Neural crest cell (in vitro differentiated cells): ENCODE data around the gene PDCD11. TPM values are rescaled to one million over a fixed set of nuclear protein-coding genes. Genes with fewer than 3 reads are reported as not detected.
"Not testable (repeated sequence)": the region's sequence is repeated elsewhere in the genome, so short reads cannot be mapped to it uniquely, and the experiment has no call there.

Source experiments
- DNase-seq: peaks from one replicate; pipeline ENCODE4 v3.0.0; 2021; ENCODE audit warnings: low read depth, mixed read lengths, low spot score
- H3K27ac Mint-ChIP-seq: one replicate; pipeline ENCODE4 v1.8.0; 2021; ENCODE audit warnings: mild to moderate bottlenecking, mixed read lengths; ENCODE audit not compliant: unreplicated experiment
- H3K27me3 Mint-ChIP-seq: 2 replicates; pipeline ENCODE4 v1.8.0; 2021; ENCODE audit warnings: low read depth, mild to moderate bottlenecking, mixed read lengths
- H3K36me3 Mint-ChIP-seq: 2 replicates; pipeline ENCODE4 v1.8.0; 2021; ENCODE audit warnings: low read depth, mild to moderate bottlenecking, mixed read lengths
- H3K4me1 Mint-ChIP-seq: 2 replicates; pipeline ENCODE4 v1.8.0; 2021; ENCODE audit warnings: mixed read lengths
- H3K4me3 Mint-ChIP-seq: one replicate; pipeline ENCODE4 v1.8.0; 2021; ENCODE audit warnings: mild to moderate bottlenecking, mixed read lengths
- H3K9me3 Mint-ChIP-seq: 2 replicates; pipeline ENCODE4 v1.8.0; 2021; ENCODE audit warnings: mixed read lengths
- total RNA-seq: library from RNA; stranded (reverse); gene quantifications from 2 replicates; pipeline ENCODE4 v1.2.1, GENCODE V29; 2021
- TF ChIP-seq, protein P1 (sequence below): fragments of 200-600 bp; sonication (generic); conservative IDR thresholded peaks from 2 replicates; pipeline ENCODE4 v1.5.0; 2021; ENCODE audit warnings: antibody characterized with exemption, mild to moderate bottlenecking

The PDCD11 gene
- total RNA-seq, 1 donor from 2014 or later: 74.1 TPM

DNA sequence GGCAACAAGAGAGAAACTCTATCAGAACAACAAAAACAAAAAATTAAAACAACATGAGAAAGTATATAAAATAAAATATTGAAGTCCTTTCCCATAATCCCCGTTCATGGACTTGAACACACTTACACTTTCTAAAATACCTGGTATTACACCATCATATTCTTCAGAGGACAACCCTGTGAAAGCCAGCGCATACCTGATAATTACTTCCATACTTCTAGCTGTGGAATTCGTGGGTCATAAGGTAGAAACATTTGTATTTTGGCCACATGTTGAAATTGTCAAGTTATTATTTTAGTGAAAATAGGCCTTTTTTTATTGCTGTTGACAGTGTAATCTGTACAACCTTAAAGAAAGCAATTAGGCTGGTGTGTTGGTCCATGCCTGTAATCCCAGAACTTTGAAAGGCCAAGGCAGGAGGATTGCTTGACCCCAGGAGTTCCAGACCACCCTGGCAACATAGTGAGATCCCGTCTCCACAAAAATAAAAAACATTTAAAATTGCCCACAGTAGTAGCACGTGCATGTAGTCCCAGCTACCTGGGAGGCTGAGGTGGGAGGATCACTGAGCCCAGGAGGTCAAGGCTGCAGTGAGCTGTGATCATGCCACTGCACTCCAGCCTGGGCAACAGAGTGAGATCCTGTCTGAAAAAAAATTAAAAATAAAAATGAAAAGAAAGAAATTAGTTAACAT, 40.4 kb upstream of the PDCD11 start:
- TF ChIP-seq, protein P1, sequence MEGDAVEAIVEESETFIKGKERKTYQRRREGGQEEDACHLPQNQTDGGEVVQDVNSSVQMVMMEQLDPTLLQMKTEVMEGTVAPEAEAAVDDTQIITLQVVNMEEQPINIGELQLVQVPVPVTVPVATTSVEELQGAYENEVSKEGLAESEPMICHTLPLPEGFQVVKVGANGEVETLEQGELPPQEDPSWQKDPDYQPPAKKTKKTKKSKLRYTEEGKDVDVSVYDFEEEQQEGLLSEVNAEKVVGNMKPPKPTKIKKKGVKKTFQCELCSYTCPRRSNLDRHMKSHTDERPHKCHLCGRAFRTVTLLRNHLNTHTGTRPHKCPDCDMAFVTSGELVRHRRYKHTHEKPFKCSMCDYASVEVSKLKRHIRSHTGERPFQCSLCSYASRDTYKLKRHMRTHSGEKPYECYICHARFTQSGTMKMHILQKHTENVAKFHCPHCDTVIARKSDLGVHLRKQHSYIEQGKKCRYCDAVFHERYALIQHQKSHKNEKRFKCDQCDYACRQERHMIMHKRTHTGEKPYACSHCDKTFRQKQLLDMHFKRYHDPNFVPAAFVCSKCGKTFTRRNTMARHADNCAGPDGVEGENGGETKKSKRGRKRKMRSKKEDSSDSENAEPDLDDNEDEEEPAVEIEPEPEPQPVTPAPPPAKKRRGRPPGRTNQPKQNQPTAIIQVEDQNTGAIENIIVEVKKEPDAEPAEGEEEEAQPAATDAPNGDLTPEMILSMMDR: no peak
- Mint-ChIP-seq H3K4me1 (peaks cover 3% of the 10 kb centered on the region), H3K36me3 (no peaks in the 10 kb centered on the region), H3K27me3 (peaks cover under 1% of the 10 kb centered on the region), H3K4me3 (no peak overlapping the region), H3K9me3 (no peaks in the 10 kb centered on the region), H3K27ac (no peak overlapping the region)
- no peak for DNase-seq

DNA sequence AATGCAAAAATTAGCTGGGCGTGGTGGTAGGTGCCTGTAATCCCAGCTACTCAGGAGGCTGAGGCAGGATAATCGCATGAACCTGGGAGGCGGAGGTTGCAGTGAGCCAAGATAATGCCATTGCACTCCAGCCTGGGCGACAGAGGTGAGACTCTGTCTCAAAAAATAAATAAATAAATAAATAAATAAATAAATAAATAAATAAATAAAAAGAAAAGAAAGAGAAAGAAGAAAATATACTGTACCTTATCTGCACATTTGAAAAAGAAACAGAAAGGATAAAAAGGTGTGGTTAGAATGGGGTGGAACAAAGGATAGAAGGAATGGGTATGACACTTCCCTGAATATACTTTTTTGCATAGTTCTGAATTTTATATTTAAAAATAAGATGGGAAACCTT, 36.9 kb upstream of the PDCD11 start:
- H3K27ac Mint-ChIP-seq, H3K4me3 Mint-ChIP-seq, H3K36me3 Mint-ChIP-seq, H3K27me3 Mint-ChIP-seq, DNase-seq, H3K4me1 Mint-ChIP-seq, H3K9me3 Mint-ChIP-seq: not testable (repeated sequence)

DNA sequence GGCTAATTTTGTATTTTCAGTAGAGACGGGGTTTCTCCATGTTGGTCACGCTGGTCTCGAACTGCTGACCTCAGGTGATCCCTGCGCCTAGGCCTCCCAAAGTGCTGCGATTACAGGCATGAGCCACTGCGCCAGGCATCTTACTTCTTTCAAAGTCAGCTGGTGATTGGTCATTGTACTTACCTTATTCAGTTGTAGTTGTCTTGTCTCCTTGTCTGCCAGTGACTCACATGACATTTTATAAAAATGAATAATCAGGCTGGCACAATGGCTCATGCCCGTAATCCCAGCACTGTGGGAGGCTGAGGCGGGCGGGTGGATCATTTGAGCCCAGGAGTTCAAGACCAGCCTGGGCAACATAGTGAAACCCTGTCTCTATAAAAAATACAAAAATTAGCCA, 35.6 kb upstream of the PDCD11 start:
- H3K4me1 Mint-ChIP-seq, H3K4me3 Mint-ChIP-seq, H3K9me3 Mint-ChIP-seq, DNase-seq, H3K27me3 Mint-ChIP-seq, H3K27ac Mint-ChIP-seq, H3K36me3 Mint-ChIP-seq: not testable (repeated sequence)

DNA sequence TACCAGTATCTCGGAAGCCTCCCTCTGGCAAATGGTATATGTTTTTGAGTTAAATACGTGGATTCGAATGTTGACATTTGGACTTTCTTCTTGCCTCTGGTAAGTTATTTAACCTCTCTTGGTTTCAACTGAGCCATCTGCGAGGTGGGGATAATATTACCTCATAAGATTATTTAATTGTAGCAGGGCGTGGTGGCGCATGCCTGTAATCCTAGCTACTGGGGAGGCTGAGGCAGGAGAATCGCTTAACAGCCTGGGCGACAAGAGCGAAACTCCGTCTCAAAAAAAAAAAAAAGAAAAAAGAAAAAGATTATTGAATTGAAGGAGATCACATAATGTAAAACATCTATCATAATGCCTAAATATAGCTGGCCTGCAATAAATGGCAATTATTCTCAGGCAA, 29.0 kb upstream of the PDCD11 start:
- H3K36me3 Mint-ChIP-seq: no peaks in the 10 kb centered on the region
- H3K27me3 Mint-ChIP-seq: no peaks in the 10 kb centered on the region
- TF ChIP-seq, protein P1: no peak
- no peaks in the 10 kb centered on the region for H3K9me3 Mint-ChIP-seq
- H3K4me1 Mint-ChIP-seq: peaks cover 16% of the 10 kb centered on the region
- peak overlapping the region; percentile 92 for H3K4me3 Mint-ChIP-seq
- peak overlapping the region; percentile 2 for H3K27ac Mint-ChIP-seq
- DNase-seq: no peak

DNA sequence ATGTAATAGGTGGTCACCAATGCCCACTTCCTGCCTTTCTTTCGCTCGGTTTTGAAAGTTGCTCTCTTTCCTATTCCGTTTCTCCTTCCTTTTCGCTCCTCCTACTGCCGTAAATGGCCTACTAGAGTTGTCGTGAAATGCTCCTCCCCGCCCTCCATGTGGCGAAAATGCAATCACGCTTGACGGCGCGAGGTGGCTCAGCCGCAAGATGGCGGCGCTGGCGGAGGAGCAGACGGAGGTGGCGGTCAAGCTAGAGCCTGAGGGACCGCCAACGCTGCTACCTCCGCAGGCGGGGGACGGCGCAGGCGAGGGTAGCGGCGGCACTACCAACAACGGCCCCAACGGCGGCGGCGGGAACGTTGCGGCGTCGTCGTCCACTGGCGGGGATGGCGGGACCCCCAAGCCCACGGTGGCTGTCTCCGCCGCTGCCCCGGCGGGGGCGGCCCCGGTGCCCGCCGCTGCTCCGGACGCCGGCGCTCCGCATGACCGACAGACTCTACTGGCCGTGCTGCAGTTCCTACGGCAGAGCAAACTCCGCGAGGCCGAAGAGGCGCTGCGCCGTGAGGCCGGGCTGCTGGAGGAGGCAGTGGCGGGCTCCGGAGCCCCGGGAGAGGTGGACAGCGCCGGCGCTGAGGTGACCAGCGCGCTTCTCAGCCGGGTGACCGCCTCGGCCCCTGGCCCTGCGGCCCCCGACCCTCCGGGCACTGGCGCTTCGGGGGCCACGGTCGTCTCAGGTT, 28.5 kb upstream of the PDCD11 start, which contains the start of gene TAF5:
Gene TAF5, plus strand, starts transcription at position 195 of the 737 bp plus-strand sequence. Its CDS starts 14 bp downstream, at position 209.
- Mint-ChIP-seq H3K27me3 (no peaks in the 10 kb centered on the region), H3K27ac (peak within 1 kb of the TSS; percentile 2), H3K36me3 (no peaks in the 10 kb centered on the region), H3K9me3 (no peaks in the 10 kb centered on the region), H3K4me1 (peaks cover 16% of the 10 kb centered on the region), H3K4me3 (peak within 1 kb of the TSS; percentile 92)
- DNase-seq: peak; percentile 82
- TF ChIP-seq, protein P1: no peak

DNA sequence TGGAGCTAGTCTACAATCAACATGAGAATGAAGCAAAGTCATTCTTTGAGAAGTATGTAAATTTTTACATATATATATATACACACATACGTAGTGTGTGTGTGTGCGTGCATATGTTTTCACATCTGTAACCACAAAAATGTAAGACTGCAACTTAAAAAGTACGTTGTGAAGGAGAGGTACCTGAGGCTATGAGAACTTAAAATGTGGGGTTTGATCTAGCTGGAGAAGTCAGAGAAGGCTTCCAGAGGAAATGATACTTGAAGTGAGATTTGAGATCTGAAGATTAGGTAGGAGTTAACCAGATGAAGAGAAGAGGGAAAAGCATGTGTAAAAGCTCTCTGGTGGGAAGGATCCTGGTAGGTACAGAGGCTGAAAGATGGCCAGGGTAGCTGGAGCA, 22.9 kb upstream of the PDCD11 start:
- H3K9me3 Mint-ChIP-seq: no peaks in the 10 kb centered on the region
- H3K27me3 Mint-ChIP-seq: no peaks in the 10 kb centered on the region
- peaks cover 6% of the 10 kb centered on the region for H3K4me1 Mint-ChIP-seq
- no peak for DNase-seq
- H3K4me3 Mint-ChIP-seq: no peak overlapping the region
- no peak overlapping the region for H3K27ac Mint-ChIP-seq
- H3K36me3 Mint-ChIP-seq: no peaks in the 10 kb centered on the region
- TF ChIP-seq, protein P1: no peak
